GM21515 (cell line): Measurements from ENCODE around the gene VAV2.
"Not testable (repeated sequence)": the region's sequence is repeated elsewhere in the genome, so short reads cannot be mapped to it uniquely, and the experiment has no call there.

Source experiments
- ATAC-seq: cut with Tn5 transposase; IDR thresholded peaks from one replicate; pipeline ENCODE4 v1.9.1; 2021; ENCODE audit not compliant: unreplicated experiment

VAV2 gene

GRCh38 chr9:133939171-133939785 lies 52.8 kb downstream of the VAV2 start:
- no peak for ATAC-seq

- ATAC-seq: no peak
Measured at GRCh38 chr9:133938753-133939152, 53.4 kb downstream of the VAV2 start.

- ATAC-seq: no peak
Measured at GRCh38 chr9:133938086-133938485, 54.0 kb downstream of the VAV2 start.

GRCh38 chr9:133937120-133937519 lies 55.0 kb downstream of the VAV2 start:
- ATAC-seq: no peak

GRCh38 chr9:133935328-133936005 lies 56.7 kb downstream of the VAV2 start:
- no peak for ATAC-seq

GRCh38 chr9:133934482-133935232 lies 57.5 kb downstream of the VAV2 start:
- no peak for ATAC-seq

GRCh38 chr9:133933426-133934026 lies 58.6 kb downstream of the VAV2 start:
- ATAC-seq: no peak

GRCh38 chr9:133932633-133933032 lies 59.5 kb downstream of the VAV2 start:
- ATAC-seq: no peak

- ATAC-seq: no peak
Measured at GRCh38 chr9:133932181-133932580, 59.9 kb downstream of the VAV2 start.

GRCh38 chr9:133930682-133931485 lies 61.2 kb downstream of the VAV2 start:
- ATAC-seq: no peak

GRCh38 chr9:133930046-133930681 lies 62.0 kb downstream of the VAV2 start:
- ATAC-seq: no peak

GRCh38 chr9:133929599-133929998 lies 62.5 kb downstream of the VAV2 start:
- no peak for ATAC-seq

GRCh38 chr9:133928248-133928764 lies 63.8 kb downstream of the VAV2 start:
- no peak for ATAC-seq

- no peak for ATAC-seq
Measured at GRCh38 chr9:133927041-133927440, 65.1 kb downstream of the VAV2 start.

- ATAC-seq: no peak
Measured at GRCh38 chr9:133926165-133926856, 65.8 kb downstream of the VAV2 start.

GRCh38 chr9:133924453-133924852 lies 67.7 kb downstream of the VAV2 start:
- no peak for ATAC-seq

GRCh38 chr9:133923608-133924007 lies 68.5 kb downstream of the VAV2 start:
- ATAC-seq: not testable (repeated sequence)

GRCh38 chr9:133921866-133922265 lies 70.3 kb downstream of the VAV2 start:
- no peak for ATAC-seq

- no peak for ATAC-seq
Measured at GRCh38 chr9:133920471-133920870, 71.7 kb downstream of the VAV2 start.
